Measurements from ENCODE around the gene RSRP1. TPM values are rescaled to one million over a fixed set of nuclear protein-coding genes. Genes with fewer than 3 reads are reported as not detected.

The RSRP1 gene
- total and polyA plus RNA-seq, 2 of the 13 experiments (the other 11 are each of a cell fraction or from before 2014, with no cell fraction given), result 43.9 to 52.8 TPM

GRCh38 chr1:25247829-25248754 lies 838 bp upstream of the RSRP1 start (continued):
- TF ChIP-seq ZNF770 (CRISPR knock-in tag; IDR thresholded peaks at IDR 0.05) (peak; percentile 65; the same call in 1 of the 2 replicates), SP5 (CRISPR knock-in tag; IDR thresholded peaks at IDR 0.05; ENCODE audit: borderline replicate concordance, low read depth) (no peak), ARNT (IDR thresholded peaks at IDR 0.05) (no peak), NFKBIZ (CRISPR knock-in tag; IDR thresholded peaks at IDR 0.05) (no peak), ZMAT5 (CRISPR knock-in tag; IDR thresholded peaks at IDR 0.05; ENCODE audit: borderline replicate concordance, low read depth) (no peak), MYC (CRISPR knock-in tag; IDR thresholded peaks at IDR 0.05; ENCODE audit: borderline replicate concordance) (no peak), GTF3A (CRISPR knock-in tag; conservative IDR thresholded peaks at IDR 0.05) (no peak), ZMYM2 (CRISPR knock-in tag; IDR thresholded peaks at IDR 0.05) (no peak), CBFB (CRISPR knock-in tag; IDR thresholded peaks at IDR 0.05) (no peak), ARNT2 (CRISPR knock-in tag; IDR thresholded peaks at IDR 0.05; ENCODE audit: low read depth) (no peak), TEAD3 (CRISPR knock-in tag; optimal IDR thresholded peaks at IDR 0.05; ENCODE audit: borderline replicate concordance) (no peak), ZSCAN29 (CRISPR knock-in tag; conservative IDR thresholded peaks at IDR 0.05) (no peak), SAP130 (CRISPR knock-in tag; IDR thresholded peaks at IDR 0.05; ENCODE audit: low read depth) (no peak), ZNF543 (CRISPR knock-in tag; IDR thresholded peaks at IDR 0.05) (no peak), XBP1 (CRISPR knock-in tag; IDR thresholded peaks at IDR 0.05) (no peak), GABPA (IDR thresholded peaks at IDR 0.05; ENCODE audit: low read depth, low read length) (no peak), GABPA (CRISPR knock-in tag; IDR thresholded peaks at IDR 0.05; ENCODE audit: low read depth) (no peak)
- TF ChIP-seq, protein P1, sequence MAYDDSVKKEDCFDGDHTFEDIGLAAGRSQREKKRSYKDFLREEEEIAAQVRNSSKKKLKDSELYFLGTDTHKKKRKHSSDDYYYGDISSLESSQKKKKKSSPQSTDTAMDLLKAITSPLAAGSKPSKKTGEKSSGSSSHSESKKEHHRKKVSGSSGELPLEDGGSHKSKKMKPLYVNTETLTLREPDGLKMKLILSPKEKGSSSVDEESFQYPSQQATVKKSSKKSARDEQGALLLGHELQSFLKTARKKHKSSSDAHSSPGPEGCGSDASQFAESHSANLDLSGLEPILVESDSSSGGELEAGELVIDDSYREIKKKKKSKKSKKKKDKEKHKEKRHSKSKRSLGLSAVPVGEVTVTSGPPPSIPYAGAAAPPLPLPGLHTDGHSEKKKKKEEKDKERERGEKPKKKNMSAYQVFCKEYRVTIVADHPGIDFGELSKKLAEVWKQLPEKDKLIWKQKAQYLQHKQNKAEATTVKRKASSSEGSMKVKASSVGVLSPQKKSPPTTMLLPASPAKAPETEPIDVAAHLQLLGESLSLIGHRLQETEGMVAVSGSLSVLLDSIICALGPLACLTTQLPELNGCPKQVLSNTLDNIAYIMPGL (CRISPR knock-in tag; IDR thresholded peaks at IDR 0.05; ENCODE audit: borderline replicate concordance in 1 of 2, low read depth in 1 of 2), result no peak
- TF ChIP-seq, protein P2, sequence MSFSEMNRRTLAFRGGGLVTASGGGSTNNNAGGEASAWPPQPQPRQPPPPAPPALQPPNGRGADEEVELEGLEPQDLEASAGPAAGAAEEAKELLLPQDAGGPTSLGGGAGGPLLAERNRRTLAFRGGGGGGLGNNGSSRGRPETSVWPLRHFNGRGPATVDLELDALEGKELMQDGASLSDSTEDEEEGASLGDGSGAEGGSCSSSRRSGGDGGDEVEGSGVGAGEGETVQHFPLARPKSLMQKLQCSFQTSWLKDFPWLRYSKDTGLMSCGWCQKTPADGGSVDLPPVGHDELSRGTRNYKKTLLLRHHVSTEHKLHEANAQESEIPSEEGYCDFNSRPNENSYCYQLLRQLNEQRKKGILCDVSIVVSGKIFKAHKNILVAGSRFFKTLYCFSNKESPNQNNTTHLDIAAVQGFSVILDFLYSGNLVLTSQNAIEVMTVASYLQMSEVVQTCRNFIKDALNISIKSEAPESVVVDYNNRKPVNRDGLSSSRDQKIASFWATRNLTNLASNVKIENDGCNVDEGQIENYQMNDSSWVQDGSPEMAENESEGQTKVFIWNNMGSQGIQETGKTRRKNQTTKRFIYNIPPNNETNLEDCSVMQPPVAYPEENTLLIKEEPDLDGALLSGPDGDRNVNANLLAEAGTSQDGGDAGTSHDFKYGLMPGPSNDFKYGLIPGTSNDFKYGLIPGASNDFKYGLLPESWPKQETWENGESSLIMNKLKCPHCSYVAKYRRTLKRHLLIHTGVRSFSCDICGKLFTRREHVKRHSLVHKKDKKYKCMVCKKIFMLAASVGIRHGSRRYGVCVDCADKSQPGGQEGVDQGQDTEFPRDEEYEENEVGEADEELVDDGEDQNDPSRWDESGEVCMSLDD (CRISPR knock-in tag; IDR thresholded peaks at IDR 0.05; ENCODE audit: borderline replicate concordance), result 0 out of 2 replicates have a peak, but pooled peaks have one; percentile 43
- TF ChIP-seq, protein P3, sequence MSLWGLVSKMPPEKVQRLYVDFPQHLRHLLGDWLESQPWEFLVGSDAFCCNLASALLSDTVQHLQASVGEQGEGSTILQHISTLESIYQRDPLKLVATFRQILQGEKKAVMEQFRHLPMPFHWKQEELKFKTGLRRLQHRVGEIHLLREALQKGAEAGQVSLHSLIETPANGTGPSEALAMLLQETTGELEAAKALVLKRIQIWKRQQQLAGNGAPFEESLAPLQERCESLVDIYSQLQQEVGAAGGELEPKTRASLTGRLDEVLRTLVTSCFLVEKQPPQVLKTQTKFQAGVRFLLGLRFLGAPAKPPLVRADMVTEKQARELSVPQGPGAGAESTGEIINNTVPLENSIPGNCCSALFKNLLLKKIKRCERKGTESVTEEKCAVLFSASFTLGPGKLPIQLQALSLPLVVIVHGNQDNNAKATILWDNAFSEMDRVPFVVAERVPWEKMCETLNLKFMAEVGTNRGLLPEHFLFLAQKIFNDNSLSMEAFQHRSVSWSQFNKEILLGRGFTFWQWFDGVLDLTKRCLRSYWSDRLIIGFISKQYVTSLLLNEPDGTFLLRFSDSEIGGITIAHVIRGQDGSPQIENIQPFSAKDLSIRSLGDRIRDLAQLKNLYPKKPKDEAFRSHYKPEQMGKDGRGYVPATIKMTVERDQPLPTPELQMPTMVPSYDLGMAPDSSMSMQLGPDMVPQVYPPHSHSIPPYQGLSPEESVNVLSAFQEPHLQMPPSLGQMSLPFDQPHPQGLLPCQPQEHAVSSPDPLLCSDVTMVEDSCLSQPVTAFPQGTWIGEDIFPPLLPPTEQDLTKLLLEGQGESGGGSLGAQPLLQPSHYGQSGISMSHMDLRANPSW (CRISPR knock-in tag; IDR thresholded peaks at IDR 0.05; ENCODE audit: borderline replicate concordance), result peak; percentile 76; the same call in 1 of the 2 replicates
